Stimulated activated CD4-positive, alpha-beta T cell treated with anti-CD3 and anti-CD28 coated beads, TNF-alpha, amount 100 ng/mL, for 4 hours (primary cell): ENCODE results near the gene STARD10.
A peak's percentile ranks its signal among the peaks of the same experiment; 100 is the strongest.
"Not testable (repeated sequence)": the region's sequence is repeated elsewhere in the genome, so short reads cannot be mapped to it uniquely, and the experiment has no call there.

Experiments used
- DNase-seq, 3 experiments: peaks; one replicate each; pipeline ENCODE4 v3.0.0-alpha.2; 2020; ENCODE audit warnings: low read depth in 3 of 3

The STARD10 gene, protein sequence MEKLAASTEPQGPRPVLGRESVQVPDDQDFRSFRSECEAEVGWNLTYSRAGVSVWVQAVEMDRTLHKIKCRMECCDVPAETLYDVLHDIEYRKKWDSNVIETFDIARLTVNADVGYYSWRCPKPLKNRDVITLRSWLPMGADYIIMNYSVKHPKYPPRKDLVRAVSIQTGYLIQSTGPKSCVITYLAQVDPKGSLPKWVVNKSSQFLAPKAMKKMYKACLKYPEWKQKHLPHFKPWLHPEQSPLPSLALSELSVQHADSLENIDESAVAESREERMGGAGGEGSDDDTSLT

DNA sequence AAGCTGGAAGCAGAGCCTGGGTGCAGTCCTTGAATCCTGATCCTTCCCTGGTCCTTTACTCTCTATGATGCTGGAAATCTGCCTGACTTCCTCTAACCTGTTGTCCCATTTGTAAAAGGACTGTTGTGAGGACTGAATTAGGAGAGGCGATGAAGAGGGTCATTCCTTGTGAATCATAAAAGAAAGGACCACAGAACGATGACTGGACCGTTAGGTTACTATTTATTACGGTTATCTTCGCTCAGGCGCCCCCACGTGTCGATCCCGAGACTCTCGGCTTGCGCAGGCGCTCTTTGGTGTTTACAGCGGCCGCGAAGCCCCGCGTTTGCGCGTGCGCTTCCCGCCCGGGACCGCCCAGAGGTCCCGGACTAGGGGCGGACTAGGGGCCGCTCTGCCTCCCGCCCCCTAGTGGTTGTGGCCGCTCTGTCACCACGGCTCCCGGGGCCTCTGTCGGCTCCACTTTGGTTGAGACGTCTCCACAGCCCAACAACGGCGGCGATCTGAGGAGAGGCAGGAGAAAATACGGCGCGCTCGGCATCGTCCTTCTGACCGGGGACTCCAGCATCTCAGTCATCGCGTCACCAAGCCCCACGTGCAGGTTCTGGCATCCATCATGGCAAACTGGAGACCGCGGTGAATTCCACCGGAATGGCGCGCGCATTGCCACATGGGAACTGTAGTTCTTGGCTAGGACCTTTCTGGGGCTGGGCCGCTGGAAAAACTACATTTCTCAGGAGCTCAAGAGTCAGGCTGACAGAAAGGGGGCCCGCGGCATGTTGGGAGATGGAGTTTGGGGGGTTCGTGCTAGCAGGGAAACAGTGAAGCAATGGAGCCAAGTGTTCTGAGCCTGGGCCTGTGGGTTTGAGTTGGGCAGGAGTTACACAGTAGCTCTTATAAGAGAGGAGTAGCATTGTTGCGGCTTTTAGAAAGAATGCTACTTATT is at the start of gene STARD10:
Gene STARD10 (minus strand): TSS at position 623 of the 943 bp plus-strand sequence. CDS start 12,866 bp downstream, outside the sequence.
- peak; percentile 89 to 91 (median 91) for DNase-seq

DNA sequence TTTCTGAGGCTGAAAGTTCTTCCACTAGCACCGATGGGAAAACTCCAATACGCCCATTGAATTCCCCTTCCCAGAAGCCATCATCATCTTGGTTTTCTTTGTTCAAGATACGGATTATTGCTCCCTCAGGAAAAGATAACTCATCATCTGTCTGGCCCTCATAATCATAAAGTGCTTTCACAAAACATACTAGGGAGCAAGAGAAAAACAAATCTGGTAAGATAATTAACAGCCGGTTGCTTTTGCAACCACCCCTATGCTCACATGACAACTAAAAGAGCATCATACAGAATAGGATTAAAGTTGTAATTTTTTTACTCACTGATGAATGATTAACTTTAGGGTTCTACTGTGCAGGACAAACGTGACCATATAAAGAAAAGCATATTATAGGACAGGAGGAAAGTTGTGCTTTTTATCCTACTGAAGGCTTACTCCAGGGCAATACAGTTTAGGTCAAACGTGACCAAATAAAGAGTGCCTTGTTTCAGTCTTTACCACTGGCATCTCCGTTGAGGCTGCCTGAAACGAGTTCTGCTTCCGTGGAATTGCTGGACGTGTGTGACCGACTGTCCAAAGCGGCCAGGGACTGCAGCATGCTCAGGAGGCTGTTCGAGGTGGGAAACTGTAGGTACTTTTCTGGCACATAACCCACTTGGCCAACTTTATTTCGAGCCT is 48.9 kb upstream of the STARD10 start:
- no peak for DNase-seq

DNA sequence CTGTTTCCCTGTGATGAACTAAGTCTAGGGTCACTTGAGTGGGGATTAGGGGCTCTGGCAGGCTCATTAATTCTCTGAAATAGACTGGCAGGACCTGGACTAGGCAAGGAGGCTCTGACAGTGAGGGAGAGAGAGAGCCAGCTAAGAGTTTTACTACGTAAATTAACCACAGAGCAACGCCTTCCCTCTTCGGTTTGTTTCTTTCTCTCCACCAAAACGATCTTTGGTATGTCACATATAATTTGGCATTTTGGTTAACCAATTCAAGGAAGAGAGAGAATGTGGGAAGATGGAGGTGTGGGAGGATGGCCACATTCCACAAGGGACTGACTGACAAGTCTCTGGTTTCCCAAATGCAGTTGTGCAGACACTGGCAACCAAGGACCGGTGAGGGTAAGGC is 48.3 kb upstream of the STARD10 start:
- DNase-seq: no peak

DNA sequence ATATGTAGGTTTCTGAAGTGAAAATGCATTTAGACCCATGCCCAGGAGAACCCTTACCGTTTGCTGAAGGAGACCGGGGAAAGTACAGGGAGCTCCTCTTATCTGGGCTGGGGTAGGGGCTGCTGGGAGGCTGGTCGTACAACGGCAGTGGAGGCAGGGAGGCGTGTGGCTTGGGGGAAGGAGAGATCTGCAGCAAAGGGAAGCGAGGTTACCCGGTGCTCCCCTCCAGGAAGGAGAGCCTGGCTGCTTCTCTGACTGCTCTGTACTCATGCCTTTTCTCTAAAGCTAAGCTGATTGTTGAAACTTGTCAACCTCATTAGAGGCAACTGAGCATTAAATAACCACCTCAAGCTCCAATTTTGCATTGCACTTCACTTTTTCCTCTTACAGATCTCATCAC is 47.5 kb upstream of the STARD10 start:
- DNase-seq: no peak

DNA sequence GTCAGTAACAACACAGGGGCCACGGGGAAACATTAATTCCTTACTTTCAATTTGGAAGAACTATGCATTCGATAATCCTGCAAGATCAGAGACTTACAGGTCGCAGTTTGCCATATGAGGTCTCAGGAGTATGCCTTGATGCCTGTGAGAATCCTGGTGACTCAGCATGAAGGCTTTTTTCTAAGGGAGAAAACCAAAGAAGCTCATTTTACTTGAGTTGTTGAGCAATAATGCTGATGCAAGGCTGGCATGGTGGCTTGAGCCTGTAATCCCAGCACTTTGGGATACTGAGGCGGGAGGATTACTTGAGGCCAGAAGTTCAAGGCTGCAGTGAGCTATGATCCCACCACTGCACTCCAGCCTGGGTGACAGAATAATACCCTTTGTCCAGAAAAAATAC is 46.9 kb upstream of the STARD10 start:
- DNase-seq: no peak

DNA sequence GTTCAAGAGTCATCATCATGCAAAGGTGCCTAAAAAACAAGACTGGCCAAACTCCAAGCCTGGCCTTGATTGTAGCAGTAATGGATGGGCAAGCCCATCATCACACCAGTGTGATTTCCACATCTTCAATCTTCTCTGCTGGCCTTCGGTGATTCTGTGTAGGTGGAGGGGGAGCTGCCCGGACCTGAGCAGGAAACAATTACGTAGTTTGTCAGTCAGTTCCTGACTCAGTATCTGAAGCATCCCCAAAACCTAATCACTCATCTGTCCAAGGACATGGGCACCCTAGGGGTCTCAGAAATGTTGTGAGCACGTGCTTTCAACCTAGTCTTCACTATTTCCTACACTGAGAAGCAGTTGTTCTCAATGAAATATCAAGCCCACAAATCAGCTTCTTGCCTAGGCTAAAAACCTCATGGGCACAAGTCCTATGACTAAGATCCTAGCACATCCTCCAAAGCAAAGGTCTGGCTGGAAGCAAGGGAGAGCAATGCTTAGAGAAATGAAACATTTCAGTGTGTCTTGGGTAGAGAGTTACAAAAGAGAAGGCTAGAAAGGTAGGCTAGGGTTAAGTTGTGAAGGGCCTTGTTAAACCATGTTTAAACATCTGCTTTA is 45.0 kb upstream of the STARD10 start:
- no peak for DNase-seq

DNA sequence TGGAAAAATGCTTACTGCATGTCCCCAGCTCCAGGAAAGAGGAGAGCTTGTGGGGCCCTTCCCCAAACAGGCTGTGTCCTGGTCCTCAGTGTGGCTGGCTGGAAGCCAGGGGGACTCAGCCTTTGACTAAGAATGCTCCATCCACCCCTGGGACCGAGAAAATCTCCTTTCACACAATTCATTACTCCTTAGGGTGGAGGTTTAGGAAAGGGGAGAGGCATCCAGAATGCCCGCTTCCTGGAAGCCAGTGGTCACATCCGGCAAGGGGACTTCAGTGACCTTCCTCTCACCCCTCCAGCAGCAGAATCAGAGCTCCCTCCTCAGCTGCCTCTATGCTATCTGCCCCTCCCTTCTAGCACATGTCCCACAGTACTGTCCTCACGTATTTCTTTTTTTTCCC is 42.3 kb upstream of the STARD10 start:
- DNase-seq: no peak

DNA sequence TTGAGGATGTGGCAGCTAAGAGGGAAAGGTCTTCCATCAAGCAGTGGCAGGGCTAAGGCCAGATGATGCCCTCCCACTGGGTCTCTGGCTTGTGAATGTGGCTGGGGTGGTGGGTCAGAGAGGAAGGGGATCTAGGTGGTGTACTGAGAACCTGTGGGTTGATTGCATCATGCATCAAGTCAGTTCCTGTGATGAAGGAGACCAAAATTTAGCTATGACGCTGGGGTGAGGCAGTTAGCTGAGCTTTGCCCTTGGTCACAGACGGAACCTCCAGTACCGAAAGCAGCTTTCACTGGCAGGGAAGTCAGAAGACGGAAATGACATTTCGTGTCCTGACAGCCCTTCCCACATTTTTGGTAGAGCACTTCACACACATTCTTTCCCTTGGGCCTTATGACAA is 41.1 kb upstream of the STARD10 start:
- DNase-seq: no peak

DNA sequence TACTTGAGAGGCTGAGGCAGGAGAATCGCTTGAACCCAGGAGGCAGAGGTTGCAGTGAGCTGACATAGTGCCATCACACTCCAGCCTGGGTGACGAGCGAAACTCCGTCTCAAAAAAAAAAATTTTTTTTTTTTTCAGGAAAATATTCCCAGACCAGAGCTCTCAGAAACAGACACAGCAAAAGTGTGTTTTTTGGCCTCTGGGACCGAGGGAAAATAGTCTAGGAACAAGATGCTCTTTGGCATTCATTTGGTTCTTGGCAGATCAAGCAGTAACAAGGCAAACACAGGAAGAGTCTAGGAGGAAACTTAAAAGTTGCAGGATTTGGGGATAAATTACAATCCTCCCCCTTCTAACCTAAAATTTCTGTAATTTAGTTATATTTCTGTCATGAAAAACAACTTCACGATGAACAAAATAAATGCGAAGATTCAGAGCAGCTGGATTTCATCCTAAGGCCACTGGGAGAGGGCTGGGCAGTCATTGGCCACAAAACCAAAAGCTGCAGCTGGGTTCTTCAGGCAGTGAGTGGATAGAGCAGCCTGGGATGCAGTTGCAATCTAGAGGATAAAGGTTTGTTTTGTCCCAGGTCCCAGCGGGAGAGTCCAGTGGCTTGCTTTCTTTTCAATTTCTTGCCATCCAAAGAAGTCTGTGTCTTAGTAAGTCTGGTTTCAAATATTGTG is 40.1 kb upstream of the STARD10 start:
- no peak for DNase-seq

DNA sequence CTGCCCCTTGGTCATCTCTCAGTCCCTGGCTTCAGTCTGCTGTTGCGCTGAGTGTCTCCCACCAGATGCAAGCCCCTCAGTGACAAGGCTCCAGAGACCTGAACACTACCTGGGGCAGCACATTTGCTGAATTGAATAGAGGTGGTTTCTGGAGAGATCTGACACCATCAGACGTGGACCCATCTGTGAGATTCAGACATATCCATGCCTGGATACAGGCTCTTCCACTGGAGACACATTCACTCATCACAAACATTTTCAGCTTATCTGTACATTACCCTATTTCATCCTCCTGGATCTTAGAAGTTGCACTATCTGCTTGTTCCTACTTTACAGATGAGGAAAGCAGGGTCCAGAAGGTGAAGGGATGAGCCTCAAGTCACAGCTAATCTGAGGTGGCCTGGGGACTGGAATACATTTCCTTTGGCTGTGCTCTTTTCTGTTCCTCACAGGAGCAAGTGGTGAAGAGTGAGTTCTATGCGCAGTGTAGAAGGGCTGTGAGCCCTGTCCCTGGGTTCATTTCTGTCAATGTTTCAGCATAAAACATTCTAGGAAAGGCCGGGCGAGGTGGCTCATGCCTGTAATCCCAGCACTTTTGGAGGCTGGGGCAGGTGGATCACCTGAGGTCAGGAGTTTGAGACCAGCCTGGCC is 39.4 kb upstream of the STARD10 start:
- no peak for DNase-seq

DNA sequence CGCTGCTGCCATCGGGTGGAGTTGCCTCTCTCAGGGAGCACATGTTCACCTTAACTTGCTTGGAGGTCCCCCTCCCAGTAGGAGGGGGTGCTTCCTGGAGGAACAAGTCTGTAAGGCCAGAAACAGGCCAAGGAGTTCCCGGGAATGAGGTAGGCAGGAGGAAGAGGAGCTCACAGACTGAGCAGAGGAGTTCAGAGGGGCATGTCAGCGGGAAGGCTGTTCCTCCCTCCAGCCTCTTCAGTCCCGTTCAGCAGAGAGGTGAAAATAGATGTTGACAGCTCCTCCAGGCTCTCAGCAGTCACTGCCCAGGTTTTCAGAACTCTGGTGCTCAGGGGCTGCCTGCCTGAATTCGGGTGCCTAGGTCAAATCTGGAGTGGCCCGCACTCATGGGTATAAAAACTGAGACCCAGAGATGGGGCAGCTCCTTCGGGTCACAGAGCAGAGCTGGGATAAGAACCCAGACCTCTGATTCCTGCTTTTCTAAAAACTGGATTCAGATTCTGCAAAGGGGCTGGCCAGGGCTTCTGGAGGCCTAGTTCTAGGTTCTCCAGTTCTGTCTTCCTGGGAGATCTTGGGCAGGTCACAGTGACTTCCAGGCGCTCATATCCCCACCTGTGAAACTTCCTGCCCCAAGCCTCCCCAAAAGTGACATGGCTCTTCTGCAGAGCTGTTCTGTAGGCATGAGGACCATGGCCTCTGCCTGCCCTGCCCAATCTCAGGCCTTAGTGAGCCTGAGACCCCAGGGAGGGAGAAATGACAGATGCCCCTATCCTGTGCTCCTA is 38.6 kb upstream of the STARD10 start:
- DNase-seq: no peak

DNA sequence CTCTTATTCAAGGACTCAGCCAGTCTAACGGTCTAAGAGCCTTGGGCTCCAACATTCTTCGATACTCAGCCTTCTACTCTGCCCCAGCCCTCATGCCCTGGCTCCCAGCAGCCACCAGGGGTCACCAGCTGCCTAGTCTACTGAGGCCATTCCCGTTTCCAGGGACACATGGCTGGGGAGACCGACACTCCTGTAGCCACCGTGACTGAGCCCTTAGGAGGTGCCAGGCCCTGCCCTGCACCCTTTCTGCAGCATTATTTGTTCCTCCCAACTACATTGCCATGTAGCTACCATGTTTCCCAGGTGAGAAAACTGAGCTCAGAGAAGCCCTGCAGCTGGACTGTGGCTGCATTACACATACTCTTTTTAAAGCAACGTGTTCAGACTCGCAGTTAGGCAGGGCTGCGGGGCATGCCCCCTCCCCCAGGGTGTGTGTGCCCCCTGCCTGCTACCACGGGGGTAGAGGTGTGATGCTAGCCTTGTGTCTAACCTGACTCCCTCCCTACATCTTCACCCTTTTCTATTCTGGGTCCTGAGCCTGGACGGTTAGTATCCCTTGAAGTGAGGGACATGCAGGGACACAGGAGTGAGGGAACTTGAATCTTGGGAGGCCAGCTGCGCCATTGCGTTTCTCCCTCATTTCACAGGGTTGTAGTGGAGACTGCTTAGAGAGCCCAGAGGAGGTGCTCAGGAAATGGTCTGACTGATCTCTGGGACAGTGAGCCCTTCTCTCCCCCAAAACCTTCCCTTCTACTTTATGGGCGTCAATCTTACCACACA is 37.9 kb upstream of the STARD10 start:
- DNase-seq: peak in 1 of 3 experiments; percentile 36

DNA sequence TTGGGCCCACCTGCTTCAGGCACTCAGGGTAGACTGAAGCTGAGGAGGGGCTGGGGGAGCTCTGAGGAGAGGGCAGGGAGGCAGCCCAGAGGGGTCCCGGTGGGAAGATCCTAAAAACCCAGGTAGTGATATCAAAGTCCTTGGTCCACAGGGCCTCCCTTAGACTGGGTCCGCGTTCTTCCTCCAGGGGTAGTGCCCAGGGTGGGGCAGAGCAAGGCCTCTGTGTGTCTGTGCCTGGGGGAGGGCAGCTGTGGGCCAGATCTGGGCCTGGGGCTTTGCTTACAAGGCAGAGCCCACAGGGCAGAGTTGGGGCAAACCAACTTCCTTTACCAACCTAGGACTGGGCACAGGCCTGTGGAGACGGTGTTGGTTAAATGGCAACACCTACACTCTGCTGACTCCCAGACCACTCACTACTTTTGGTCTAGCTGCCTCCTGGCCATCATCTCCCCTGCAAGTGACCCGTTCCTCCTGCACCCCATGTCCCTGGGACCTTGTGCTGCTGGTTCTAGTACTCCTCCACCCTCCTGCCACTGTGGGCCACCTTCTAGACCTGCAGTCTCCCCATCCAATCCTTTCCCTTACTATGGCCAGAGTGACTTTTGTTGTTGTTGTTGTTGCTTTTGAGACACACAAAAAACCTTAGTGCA is 36.2 kb upstream of the STARD10 start:
- no peak for DNase-seq

DNA sequence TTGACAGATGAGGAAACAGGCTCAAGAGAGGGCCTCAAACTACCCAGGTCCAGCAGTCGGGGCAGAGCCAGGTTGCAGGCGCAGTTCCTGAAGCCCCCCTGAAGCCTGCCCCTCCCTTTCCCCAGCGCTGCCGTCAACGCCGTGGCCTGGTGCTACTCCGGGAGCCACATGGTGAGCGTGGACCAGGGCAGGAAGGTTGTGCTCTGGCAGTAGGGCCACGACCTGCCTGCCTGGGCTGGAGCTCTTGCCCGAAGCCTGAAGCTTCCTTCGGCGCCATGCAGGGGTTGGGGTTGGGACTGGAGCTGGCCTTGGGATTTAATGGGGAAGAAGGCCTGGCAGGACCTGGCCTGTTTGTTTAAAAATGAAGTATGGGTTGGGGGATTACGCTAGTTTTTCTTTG is 35.3 kb upstream of the STARD10 start:
- no peak for DNase-seq

DNA sequence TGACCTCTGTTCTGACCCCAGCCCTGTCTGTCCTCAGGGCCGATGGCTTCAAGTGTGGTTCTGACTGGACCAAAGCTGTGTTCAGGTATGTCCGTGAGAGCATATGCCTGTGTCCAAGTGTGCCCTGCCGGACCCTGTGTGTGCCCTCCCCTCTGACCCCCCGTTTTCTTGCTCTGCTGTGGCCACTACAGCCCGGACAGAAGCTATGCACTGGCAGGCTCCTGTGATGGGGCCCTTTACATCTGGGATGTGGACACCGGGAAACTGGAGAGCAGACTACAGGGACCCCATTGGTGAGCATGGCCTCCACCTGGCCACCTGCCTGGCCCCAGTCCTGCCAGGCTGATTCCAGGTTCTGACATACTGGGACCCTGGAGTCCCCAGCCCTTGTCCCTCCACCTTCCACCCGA is 34.9 kb upstream of the STARD10 start:
- DNase-seq: no peak

DNA sequence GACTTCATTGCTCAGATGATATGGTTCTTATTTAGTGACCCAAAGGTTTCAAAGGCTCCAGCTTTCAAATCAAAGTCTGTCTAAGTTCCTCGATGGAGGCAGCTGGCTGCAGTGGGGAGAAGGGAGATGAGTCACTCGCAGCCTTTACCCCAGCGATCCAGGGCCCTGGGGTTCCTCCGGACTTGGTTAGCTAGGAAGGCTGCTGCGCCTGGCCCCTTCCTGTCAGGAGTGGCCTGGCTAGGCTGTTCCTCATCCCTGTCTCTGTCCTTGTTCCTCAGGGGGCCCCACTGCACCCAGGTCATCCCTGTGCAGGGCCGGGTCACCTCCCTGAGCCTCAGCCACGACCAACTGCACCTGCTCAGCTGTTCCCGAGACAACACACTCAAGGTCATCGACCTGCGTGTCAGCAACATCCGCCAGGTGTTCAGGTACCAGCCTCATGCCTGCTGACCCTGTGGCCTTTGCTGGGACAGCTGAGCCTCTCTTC is 34.3 kb upstream of the STARD10 start:
- no peak for DNase-seq

DNA sequence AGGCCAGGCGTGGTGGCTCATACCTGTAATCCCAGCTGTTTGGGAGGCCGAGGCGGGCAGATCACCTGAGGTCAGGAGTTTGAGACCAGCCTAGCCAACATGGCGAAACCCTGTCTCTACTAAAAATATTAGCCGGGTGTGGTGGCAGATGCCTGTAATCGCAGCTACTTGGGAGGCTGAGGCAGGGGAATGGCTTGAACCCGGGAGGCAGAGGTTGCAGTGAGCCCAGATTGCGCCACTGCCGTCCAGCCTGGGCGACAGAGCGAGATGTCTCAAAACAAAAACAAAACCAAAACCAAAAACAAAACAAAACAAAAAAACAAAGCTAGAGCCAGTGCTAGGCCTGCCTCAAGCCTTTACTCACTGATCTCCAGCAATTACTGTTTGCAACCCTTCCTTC is 33.8 kb upstream of the STARD10 start:
- DNase-seq: not testable (repeated sequence)

DNA sequence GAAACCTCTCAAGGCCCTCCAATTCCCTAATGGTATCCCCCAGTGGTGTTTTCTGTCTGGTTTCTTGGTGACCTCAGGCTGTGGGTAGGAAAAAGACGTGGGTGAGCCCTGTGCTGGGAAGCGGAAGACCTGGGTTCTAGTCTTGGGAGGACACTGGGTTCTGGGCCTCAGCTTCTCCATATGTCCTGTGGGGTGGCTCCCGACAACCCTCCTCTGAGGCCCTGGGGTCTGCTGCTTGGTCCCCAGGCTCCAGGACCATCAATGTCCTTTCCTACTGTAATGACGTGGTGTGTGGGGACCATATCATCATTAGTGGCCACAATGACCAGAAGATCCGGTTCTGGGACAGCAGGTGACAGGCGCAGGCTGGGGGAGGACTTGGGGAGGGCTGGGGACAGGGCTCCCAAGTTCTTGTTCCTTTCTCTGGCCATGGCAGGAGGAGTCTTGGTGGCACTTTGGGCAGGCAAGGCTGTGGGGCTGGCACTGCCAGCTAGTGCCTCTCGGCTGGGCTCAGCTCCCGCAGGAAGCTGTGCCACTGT is 33.2 kb upstream of the STARD10 start:
- DNase-seq: no peak
